GM23338 (cell line): ENCODE measurements around the gene TMEM223. TPM values are rescaled to one million over a fixed set of nuclear protein-coding genes. Genes with fewer than 3 reads are reported as not detected.

ENCODE experiments used
- ATAC-seq: fragments of 200-7000 bp; cut with Tn5 transposase; 3 replicates; pipeline ENCODE4 v1.9.1; 2020
- DNase-seq: peaks from one replicate; pipeline ENCODE4 v3.0.0-alpha.2; 2015; ENCODE audit warnings: low spot score
- H2AFZ ChIP-seq: fragments of 200-600 bp; sonication (generic); 2 replicates; pipeline ENCODE4 v1.8.0; 2016; ENCODE audit warnings: antibody characterized with exemption, mild to moderate bottlenecking, moderate library complexity
- H3F3A ChIP-seq: fragments of 200-600 bp; sonication (generic); replicated peaks from 2 replicates; pipeline ENCODE4 v1.8.0; 2017; ENCODE audit warnings: antibody characterized with exemption, mixed run types, low read depth
- H3K27ac ChIP-seq: fragments of 200-600 bp; sonication (generic); 2 replicates; pipeline ENCODE4 v1.6.1; 2016; ENCODE audit warnings: low read depth
- H3K27me3 ChIP-seq: fragments of 200-600 bp; sonication (generic); 2 replicates; pipeline ENCODE4 v1.8.0; 2016; ENCODE audit warnings: mild to moderate bottlenecking, mixed run types, moderate library complexity; ENCODE audit not compliant: insufficient read depth
- H3K36me3 ChIP-seq: fragments of 200-600 bp; sonication (generic); 2 replicates; pipeline ENCODE4 v1.8.0; 2016; ENCODE audit warnings: mild to moderate bottlenecking; ENCODE audit not compliant: insufficient read depth
- H3K4me1 ChIP-seq: fragments of 200-600 bp; sonication (generic); 2 replicates; pipeline ENCODE4 v1.8.0; 2016; ENCODE audit warnings: mild to moderate bottlenecking, moderate library complexity; ENCODE audit not compliant: insufficient read depth
- H3K4me2 ChIP-seq: fragments of 200-600 bp; sonication (generic); 2 replicates; pipeline ENCODE4 v1.7.1; 2017; ENCODE audit warnings: mixed run types
- H3K4me3 ChIP-seq: fragments of 200-600 bp; sonication (generic); 2 replicates; pipeline ENCODE4 v1.6.1; 2016; ENCODE audit warnings: mixed run types
- H3K79me2 ChIP-seq: fragments of 200-600 bp; sonication (generic); replicated peaks from 2 replicates; pipeline ENCODE4 v1.8.0; 2017; ENCODE audit warnings: mild to moderate bottlenecking; ENCODE audit not compliant: insufficient read depth
- H3K9me2 ChIP-seq: fragments of 200-600 bp; sonication (generic); 2 replicates; pipeline ENCODE4 v1.8.0; 2017; ENCODE audit not compliant: insufficient read depth
- H4K20me1 ChIP-seq: fragments of 200-600 bp; sonication (generic); replicated peaks from 2 replicates; pipeline ENCODE4 v1.8.0; 2017; ENCODE audit warnings: mild to moderate bottlenecking; ENCODE audit not compliant: insufficient read depth
- H3K27ac Mint-ChIP-seq: 2 replicates; pipeline ENCODE4 v1.8.0; 2020; ENCODE audit warnings: inconsistent platforms, mild to moderate bottlenecking, moderate library complexity, mixed read lengths
- H3K27me3 Mint-ChIP-seq: 3 replicates; pipeline ENCODE4 v1.8.0; 2022; ENCODE audit warnings: low read depth, mild to moderate bottlenecking, moderate library complexity, mixed read lengths, inconsistent platforms; ENCODE audit not compliant: insufficient read depth, poor library complexity
- H3K36me3 Mint-ChIP-seq: 3 replicates; pipeline ENCODE4 v1.8.0; 2021; ENCODE audit warnings: low read depth, mild to moderate bottlenecking, inconsistent platforms, moderate library complexity, mixed read lengths
- H3K4me1 Mint-ChIP-seq: 3 replicates; pipeline ENCODE4 v1.8.0; 2020; ENCODE audit warnings: mild to moderate bottlenecking, inconsistent platforms, mixed read lengths
- H3K4me3 Mint-ChIP-seq: 3 replicates; pipeline ENCODE4 v1.8.0; 2021; ENCODE audit warnings: moderate library complexity, mild to moderate bottlenecking, inconsistent platforms, mixed read lengths
- H3K9me3 Mint-ChIP-seq: 3 replicates; pipeline ENCODE4 v1.8.0; 2020; ENCODE audit warnings: moderate library complexity, mild to moderate bottlenecking, inconsistent platforms, mixed read lengths
- CREB1 ChIP-seq: fragments of 250-450 bp; sonication (Bioruptor Pico); IDR thresholded peaks from 2 replicates; pipeline ENCODE4 v1.5.0; 2020; ENCODE audit warnings: low read depth, mild to moderate bottlenecking, moderate library complexity
- NANOG ChIP-seq: IDR thresholded peaks from 2 replicates; pipeline ENCODE4 v1.6.1; 2016; ENCODE audit warnings: antibody characterized with exemption, borderline replicate concordance
- ZNF114 ChIP-seq: fragments of 250-450 bp; sonication (Bioruptor Pico); IDR thresholded peaks from 2 replicates; pipeline ENCODE4 v1.5.0; 2020; ENCODE audit warnings: mild to moderate bottlenecking, moderate library complexity
- ZNF331 ChIP-seq: fragments of 250-450 bp; sonication (Bioruptor Pico); IDR thresholded peaks from 2 replicates; pipeline ENCODE4 v1.5.0; 2020; ENCODE audit warnings: low read depth, mild to moderate bottlenecking, moderate library complexity
- polyA plus RNA-seq: library from polyadenylated mRNA; unstranded; fragments of >200 nt; fragmentation: Nextera tagmentation; extraction: Ambion mirVana; gene quantifications from 2 replicates; pipeline ENCODE4 v1.2.1, GENCODE V29; 2016
- total RNA-seq: library from RNA; depleted of rRNA; stranded (reverse); fragments of >200 nt; shearing (Covaris generic); gene quantifications from 2 replicates; pipeline ENCODE4 v1.2.3, GENCODE V29; 2014
- TF ChIP-seq, protein P1 (sequence below): fragments of 250-450 bp; sonication (Bioruptor Pico); IDR thresholded peaks from 2 replicates; pipeline ENCODE4 v1.5.0; 2020; ENCODE audit warnings: mild to moderate bottlenecking, moderate library complexity

Gene TMEM223
- total and polyA plus RNA-seq, 2 experiments from 2014 or later = 46.1 to 59.6 TPM

DNA sequence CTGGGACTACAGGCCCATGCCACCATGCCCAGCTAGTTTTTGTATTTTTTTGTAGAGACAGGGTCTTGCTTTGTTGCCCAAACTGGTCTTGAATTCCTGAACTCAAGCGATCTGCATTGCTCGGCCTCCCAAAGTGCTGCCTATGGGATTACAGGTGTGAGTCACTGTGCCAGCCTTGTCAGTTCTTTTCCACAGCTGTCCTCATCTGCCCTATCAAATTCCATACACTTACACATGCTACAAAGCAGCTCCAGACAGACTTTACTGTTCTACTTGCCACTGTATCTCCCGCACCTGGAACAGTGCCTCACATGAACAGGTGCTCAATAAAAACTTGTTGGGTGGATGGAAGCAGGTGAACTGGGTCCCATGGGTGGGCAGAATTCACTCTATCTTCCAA, 31.9 kb upstream of the TMEM223 start (continued):
- TF ChIP-seq, protein P1, sequence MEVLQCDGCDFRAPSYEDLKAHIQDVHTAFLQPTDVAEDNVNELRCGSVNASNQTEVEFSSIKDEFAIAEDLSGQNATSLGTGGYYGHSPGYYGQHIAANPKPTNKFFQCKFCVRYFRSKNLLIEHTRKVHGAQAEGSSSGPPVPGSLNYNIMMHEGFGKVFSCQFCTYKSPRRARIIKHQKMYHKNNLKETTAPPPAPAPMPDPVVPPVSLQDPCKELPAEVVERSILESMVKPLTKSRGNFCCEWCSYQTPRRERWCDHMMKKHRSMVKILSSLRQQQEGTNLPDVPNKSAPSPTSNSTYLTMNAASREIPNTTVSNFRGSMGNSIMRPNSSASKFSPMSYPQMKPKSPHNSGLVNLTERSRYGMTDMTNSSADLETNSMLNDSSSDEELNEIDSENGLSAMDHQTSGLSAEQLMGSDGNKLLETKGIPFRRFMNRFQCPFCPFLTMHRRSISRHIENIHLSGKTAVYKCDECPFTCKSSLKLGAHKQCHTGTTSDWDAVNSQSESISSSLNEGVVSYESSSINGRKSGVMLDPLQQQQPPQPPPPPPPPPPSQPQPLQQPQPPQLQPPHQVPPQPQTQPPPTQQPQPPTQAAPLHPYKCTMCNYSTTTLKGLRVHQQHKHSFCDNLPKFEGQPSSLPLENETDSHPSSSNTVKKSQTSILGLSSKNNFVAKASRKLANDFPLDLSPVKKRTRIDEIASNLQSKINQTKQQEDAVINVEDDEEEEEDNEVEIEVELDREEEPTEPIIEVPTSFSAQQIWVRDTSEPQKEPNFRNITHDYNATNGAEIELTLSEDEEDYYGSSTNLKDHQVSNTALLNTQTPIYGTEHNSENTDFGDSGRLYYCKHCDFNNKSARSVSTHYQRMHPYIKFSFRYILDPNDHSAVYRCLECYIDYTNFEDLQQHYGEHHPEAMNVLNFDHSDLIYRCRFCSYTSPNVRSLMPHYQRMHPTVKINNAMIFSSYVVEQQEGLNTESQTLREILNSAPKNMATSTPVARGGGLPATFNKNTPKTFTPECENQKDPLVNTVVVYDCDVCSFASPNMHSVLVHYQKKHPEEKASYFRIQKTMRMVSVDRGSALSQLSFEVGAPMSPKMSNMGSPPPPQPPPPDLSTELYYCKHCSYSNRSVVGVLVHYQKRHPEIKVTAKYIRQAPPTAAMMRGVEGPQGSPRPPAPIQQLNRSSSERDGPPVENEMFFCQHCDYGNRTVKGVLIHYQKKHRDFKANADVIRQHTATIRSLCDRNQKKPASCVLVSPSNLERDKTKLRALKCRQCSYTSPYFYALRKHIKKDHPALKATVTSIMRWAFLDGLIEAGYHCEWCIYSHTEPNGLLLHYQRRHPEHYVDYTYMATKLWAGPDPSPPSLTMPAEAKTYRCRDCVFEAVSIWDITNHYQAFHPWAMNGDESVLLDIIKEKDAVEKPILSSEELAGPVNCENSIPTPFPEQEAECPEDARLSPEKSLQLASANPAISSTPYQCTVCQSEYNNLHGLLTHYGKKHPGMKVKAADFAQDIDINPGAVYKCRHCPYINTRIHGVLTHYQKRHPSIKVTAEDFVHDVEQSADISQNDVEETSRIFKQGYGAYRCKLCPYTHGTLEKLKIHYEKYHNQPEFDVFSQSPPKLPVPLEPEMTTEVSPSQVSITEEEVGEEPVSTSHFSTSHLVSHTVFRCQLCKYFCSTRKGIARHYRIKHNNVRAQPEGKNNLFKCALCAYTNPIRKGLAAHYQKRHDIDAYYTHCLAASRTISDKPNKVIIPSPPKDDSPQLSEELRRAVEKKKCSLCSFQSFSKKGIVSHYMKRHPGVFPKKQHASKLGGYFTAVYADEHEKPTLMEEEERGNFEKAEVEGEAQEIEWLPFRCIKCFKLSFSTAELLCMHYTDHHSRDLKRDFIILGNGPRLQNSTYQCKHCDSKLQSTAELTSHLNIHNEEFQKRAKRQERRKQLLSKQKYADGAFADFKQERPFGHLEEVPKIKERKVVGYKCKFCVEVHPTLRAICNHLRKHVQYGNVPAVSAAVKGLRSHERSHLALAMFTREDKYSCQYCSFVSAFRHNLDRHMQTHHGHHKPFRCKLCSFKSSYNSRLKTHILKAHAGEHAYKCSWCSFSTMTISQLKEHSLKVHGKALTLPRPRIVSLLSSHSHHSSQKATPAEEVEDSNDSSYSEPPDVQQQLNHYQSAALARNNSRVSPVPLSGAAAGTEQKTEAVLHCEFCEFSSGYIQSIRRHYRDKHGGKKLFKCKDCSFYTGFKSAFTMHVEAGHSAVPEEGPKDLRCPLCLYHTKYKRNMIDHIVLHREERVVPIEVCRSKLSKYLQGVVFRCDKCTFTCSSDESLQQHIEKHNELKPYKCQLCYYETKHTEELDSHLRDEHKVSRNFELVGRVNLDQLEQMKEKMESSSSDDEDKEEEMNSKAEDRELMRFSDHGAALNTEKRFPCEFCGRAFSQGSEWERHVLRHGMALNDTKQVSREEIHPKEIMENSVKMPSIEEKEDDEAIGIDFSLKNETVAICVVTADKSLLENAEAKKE = no peak

DNA sequence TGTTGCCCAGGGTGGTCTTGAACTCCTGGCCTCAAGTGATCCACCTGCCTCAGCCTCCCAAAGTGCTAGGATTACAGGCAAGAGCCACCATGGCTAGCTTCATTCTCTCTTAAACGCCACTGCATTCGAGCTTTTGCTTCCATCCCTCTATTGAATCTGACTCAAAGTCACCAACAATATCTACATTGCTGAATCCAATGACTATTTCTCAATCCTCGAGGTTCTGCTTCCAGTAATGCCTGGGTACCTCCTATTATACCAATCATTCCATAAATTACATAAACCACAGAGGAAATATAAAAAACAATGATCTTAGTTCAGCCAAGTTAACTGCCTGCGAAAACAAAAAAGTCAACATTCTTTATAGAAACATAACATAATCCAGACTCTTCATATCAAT, 25.3 kb upstream of the TMEM223 start:
- no peaks in the 10 kb centered on the region for H3K4me1 ChIP-seq
- no peak overlapping the region for H3K4me3 Mint-ChIP-seq
- H3K4me2 ChIP-seq = no peak overlapping the region
- ATAC-seq (no peak), DNase-seq (no peak)
- no peaks in the 10 kb centered on the region for H3K9me3 Mint-ChIP-seq
- H3K27me3 Mint-ChIP-seq = peaks cover 1% of the 10 kb centered on the region
- 0 out of 2 replicates have a peak, but pooled peaks cover 3% of the 10 kb centered on the region for H3F3A ChIP-seq
- no peak overlapping the region for H3K27ac ChIP-seq
- TF ChIP-seq CREB1 (CRISPR knock-in tag) (no peak), ZNF331 (CRISPR knock-in tag) (no peak), ZNF114 (CRISPR knock-in tag) (no peak), NANOG (no peak)
- peaks cover 17% of the 10 kb centered on the region; the same call in 1 of the 2 replicates for H3K36me3 ChIP-seq
- H2AFZ ChIP-seq = no peak overlapping the region
- no peak overlapping the region for H3K4me3 ChIP-seq
- H3K79me2 ChIP-seq = no peaks in the 10 kb centered on the region
- peaks cover 20% of the 10 kb centered on the region; the same call in 2 of the 3 replicates for H3K36me3 Mint-ChIP-seq
- peaks cover 4% of the 10 kb centered on the region for H4K20me1 ChIP-seq
- H3K27me3 ChIP-seq = no peaks in the 10 kb centered on the region
- no peak overlapping the region for H3K27ac Mint-ChIP-seq
- H3K9me2 ChIP-seq = no peaks in the 10 kb centered on the region
- H3K4me1 Mint-ChIP-seq = no peaks in the 10 kb centered on the region
